SK-N-SH treated with all-trans-retinoic acid at 6 μM for 48 hours (cell line): ENCODE results near the gene WDR37.
"Not testable (repeated sequence)": the region's sequence is repeated elsewhere in the genome, so short reads cannot be mapped to it uniquely, and the experiment has no call there.

ENCODE experiments used
- ATAC-seq: fragments of 200-7000 bp; cut with Tn5 transposase; 3 replicates; pipeline ENCODE4 v1.9.1; 2020; ENCODE audit warnings: mild to moderate bottlenecking, moderate library complexity
- BACH2 ChIP-seq: fragments of 250-450 bp; sonication (Bioruptor Pico); IDR thresholded peaks from 2 replicates; pipeline ENCODE4 v1.9.0; 2021; ENCODE audit warnings: mild to moderate bottlenecking, borderline replicate concordance
- CSDC2 ChIP-seq: fragments of 250-450 bp; sonication (Bioruptor Pico); IDR thresholded peaks from 2 replicates; pipeline ENCODE4 v1.5.0; 2020; ENCODE audit warnings: mild to moderate bottlenecking, moderate library complexity
- CSRNP3 ChIP-seq: fragments of 250-450 bp; sonication (Bioruptor Pico); IDR thresholded peaks from 2 replicates; pipeline ENCODE4 v1.5.1; 2021; ENCODE audit warnings: mild to moderate bottlenecking, moderate library complexity
- ESRRG ChIP-seq: fragments of 250-450 bp; sonication (Bioruptor Pico); IDR thresholded peaks from 2 replicates; pipeline ENCODE4 v1.6.1; 2021; ENCODE audit warnings: mild to moderate bottlenecking
- GLIS3 ChIP-seq: fragments of 250-450 bp; sonication (Bioruptor Pico); IDR thresholded peaks from 2 replicates; pipeline ENCODE4 v1.5.0; 2020; ENCODE audit warnings: mild to moderate bottlenecking, moderate library complexity
- ISL1 ChIP-seq: fragments of 250-450 bp; sonication (Bioruptor Pico); IDR thresholded peaks from 2 replicates; pipeline ENCODE4 v2.1.2; 2022; ENCODE audit warnings: mild to moderate bottlenecking, moderate library complexity
- OSR1 ChIP-seq: fragments of 250-450 bp; sonication (Bioruptor Pico); IDR thresholded peaks from 2 replicates; pipeline ENCODE4 v1.8.0; 2022; ENCODE audit warnings: moderate library complexity, mild to moderate bottlenecking, inconsistent platforms
- PATZ1 ChIP-seq: fragments of 250-450 bp; sonication (Bioruptor Pico); IDR thresholded peaks from 2 replicates; pipeline ENCODE4 v1.8.0; 2020; ENCODE audit warnings: mild to moderate bottlenecking, moderate library complexity, borderline replicate concordance
- TCF4 ChIP-seq: fragments of 250-450 bp; sonication (Bioruptor Pico); IDR thresholded peaks from 2 replicates; pipeline ENCODE4 v1.8.0; 2021; ENCODE audit warnings: mild to moderate bottlenecking, moderate library complexity, borderline replicate concordance
- TSHZ2 ChIP-seq: fragments of 250-450 bp; sonication (Bioruptor Pico); IDR thresholded peaks from 2 replicates; pipeline ENCODE4 v1.5.0; 2020; ENCODE audit warnings: mild to moderate bottlenecking, moderate library complexity
- ZC3H10 ChIP-seq: fragments of 250-450 bp; sonication (Bioruptor Pico); IDR thresholded peaks from 2 replicates; pipeline ENCODE4 v1.5.1; 2021; ENCODE audit warnings: mild to moderate bottlenecking, moderate library complexity
- ZFP3 ChIP-seq: fragments of 250-450 bp; sonication (Bioruptor Pico); IDR thresholded peaks from 2 replicates; pipeline ENCODE4 v1.5.0; 2020; ENCODE audit warnings: mild to moderate bottlenecking, moderate library complexity
- ZFP30 ChIP-seq: fragments of 450-650 bp; formaldehyde crosslinking; IDR thresholded peaks from 2 replicates; pipeline ENCODE4 v1.5.0; 2022; ENCODE audit warnings: mild to moderate bottlenecking, moderate library complexity
- ZNF565 ChIP-seq: fragments of 450-650 bp; formaldehyde crosslinking; conservative IDR thresholded peaks from 2 replicates; pipeline ENCODE4 v1.5.0; 2020; ENCODE audit warnings: low read depth, mild to moderate bottlenecking, moderate library complexity
- ZNF8 ChIP-seq: fragments of 450-650 bp; formaldehyde crosslinking; IDR thresholded peaks from 2 replicates; pipeline ENCODE4 v1.5.0; 2020; ENCODE audit warnings: mild to moderate bottlenecking, moderate library complexity
- TF ChIP-seq, protein P1 (sequence below): fragments of 250-450 bp; sonication (Bioruptor Pico); IDR thresholded peaks from 2 replicates; pipeline ENCODE4 v1.8.0; 2021; ENCODE audit warnings: low read depth, mild to moderate bottlenecking, moderate library complexity, borderline replicate concordance

Gene WDR37

GRCh38 chr10:1037098-1037497 lies 19.1 kb upstream of the WDR37 start:
- ATAC-seq, result no peak
- TF ChIP-seq TCF4 (CRISPR knock-in tag), result no peak
- no peak for TF ChIP-seq ZC3H10 (CRISPR knock-in tag)
- TF ChIP-seq PATZ1 (CRISPR knock-in tag), result no peak
- no peak for TF ChIP-seq ZFP3
- no peak for TF ChIP-seq TSHZ2 (CRISPR knock-in tag)
- TF ChIP-seq, all 23 proteins: peak for 0

GRCh38 chr10:1038769-1039168 lies 17.4 kb upstream of the WDR37 start:
- ATAC-seq, result not testable (repeated sequence)

GRCh38 chr10:1040133-1040532 lies 16.1 kb upstream of the WDR37 start:
- TF ChIP-seq ESRRG (no peak), ZFP3 (no peak), GLIS3 (CRISPR knock-in tag) (no peak), CSRNP3 (CRISPR knock-in tag) (no peak), CSDC2 (CRISPR knock-in tag) (no peak), BACH2 (CRISPR knock-in tag) (no peak)
- TF ChIP-seq, protein P1, sequence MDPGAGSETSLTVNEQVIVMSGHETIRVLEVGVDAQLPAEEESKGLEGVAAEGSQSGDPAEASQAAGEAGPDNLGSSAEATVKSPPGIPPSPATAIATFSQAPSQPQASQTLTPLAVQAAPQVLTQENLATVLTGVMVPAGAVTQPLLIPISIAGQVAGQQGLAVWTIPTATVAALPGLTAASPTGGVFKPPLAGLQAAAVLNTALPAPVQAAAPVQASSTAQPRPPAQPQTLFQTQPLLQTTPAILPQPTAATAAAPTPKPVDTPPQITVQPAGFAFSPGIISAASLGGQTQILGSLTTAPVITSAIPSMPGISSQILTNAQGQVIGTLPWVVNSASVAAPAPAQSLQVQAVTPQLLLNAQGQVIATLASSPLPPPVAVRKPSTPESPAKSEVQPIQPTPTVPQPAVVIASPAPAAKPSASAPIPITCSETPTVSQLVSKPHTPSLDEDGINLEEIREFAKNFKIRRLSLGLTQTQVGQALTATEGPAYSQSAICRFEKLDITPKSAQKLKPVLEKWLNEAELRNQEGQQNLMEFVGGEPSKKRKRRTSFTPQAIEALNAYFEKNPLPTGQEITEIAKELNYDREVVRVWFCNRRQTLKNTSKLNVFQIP (CRISPR knock-in tag), result no peak
- TF ChIP-seq, all 23 proteins: peak for 0
- ATAC-seq, result no peak

- ATAC-seq, result no peak
- no peak for TF ChIP-seq ZNF8 (CRISPR knock-in tag)
- TF ChIP-seq ZFP30, result no peak
- TF ChIP-seq CSRNP3 (CRISPR knock-in tag), result no peak
- no peak for TF ChIP-seq ZNF565
- TF ChIP-seq, protein P1 (CRISPR knock-in tag), result no peak
- TF ChIP-seq CSDC2 (CRISPR knock-in tag), result no peak
- no peak for TF ChIP-seq PATZ1 (CRISPR knock-in tag)
- TF ChIP-seq OSR1 (CRISPR knock-in tag), result no peak
- TF ChIP-seq ESRRG, result no peak
- no peak for TF ChIP-seq ISL1 (CRISPR knock-in tag)
These were observed 14.7 kb upstream of the WDR37 start for GRCh38 chr10:1041514-1041913.
